D721Med (cell line): ENCODE data around the gene FAM118A.

Experiments used
- DNase-seq: peaks from one replicate; pipeline ENCODE4 v3.0.0; 2011; ENCODE audit warnings: low spot score; ENCODE audit not compliant: insufficient read length
- FAIRE-seq: peaks from 2 replicates; lab custom pipeline; 2011; peaks lifted over from hg19 to GRCh38; lab: Jason Lieb, UNC
- TF ChIP-seq, protein P1 (sequence below): IDR thresholded peaks from 2 replicates; pipeline ENCODE4 v1.5.1; 2012; ENCODE audit warnings: mild to moderate bottlenecking, control low read depth; ENCODE audit not compliant: insufficient read depth; ENCODE audit errors: missing control alignments

The FAM118A gene

DNA sequence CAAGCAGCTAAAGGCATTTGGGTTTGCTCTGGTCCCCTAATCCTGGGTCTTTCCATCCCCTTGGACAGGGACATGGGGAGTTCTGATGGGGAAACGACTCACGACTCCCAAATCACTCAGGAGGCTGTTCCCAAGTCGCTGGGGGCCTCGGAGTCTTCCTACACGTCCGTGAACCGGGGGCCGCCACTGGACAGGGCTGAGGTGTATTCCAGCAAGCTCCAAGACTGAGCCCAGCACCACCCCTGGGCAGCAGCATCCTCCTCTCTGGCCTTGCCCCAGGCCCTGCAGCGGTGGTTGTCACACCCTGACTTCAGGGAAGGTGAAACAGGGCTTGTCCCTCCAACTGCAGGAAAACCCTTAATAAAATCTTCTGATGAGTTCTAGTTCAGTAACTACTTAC lies 14.2 kb upstream of the FAM118A start:
- FAIRE-seq: no peak
- TF ChIP-seq, protein P1, sequence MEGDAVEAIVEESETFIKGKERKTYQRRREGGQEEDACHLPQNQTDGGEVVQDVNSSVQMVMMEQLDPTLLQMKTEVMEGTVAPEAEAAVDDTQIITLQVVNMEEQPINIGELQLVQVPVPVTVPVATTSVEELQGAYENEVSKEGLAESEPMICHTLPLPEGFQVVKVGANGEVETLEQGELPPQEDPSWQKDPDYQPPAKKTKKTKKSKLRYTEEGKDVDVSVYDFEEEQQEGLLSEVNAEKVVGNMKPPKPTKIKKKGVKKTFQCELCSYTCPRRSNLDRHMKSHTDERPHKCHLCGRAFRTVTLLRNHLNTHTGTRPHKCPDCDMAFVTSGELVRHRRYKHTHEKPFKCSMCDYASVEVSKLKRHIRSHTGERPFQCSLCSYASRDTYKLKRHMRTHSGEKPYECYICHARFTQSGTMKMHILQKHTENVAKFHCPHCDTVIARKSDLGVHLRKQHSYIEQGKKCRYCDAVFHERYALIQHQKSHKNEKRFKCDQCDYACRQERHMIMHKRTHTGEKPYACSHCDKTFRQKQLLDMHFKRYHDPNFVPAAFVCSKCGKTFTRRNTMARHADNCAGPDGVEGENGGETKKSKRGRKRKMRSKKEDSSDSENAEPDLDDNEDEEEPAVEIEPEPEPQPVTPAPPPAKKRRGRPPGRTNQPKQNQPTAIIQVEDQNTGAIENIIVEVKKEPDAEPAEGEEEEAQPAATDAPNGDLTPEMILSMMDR: no peak
- no peak for DNase-seq

DNA sequence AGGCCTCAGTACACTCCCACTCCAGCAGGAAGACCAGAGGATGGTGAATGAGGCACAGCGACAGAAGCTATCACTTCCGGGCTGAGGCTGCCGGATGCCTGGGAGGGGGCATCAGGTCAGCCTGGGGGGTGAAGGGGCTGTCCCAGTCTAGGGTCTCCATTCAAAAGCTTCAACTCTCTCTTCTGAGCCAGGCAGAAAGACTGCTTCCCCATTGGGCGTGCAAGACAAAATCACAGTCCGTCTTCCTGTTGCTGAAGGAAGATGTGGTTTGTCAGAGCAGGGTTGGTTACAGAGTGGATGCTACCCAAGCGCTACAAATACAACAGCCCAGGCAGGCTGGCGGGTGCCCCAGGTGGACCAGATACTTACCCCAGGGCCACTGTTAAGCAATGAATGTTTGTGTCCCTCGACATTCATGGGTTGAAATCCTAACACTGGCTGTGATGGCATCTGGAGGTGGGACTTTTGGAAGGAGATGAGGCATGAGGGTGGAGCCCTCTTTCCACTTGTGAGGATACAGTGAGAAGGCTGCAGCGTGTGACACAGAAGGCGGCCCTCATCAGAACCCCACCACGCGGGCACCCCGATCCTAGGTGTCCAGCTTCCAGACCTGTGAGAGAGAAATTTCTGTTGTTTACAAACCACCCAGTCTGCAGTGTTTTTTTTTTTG lies 13.0 kb upstream of the FAM118A start:
- DNase-seq (no peak), FAIRE-seq (no peak)
- TF ChIP-seq, protein P1: no peak

DNA sequence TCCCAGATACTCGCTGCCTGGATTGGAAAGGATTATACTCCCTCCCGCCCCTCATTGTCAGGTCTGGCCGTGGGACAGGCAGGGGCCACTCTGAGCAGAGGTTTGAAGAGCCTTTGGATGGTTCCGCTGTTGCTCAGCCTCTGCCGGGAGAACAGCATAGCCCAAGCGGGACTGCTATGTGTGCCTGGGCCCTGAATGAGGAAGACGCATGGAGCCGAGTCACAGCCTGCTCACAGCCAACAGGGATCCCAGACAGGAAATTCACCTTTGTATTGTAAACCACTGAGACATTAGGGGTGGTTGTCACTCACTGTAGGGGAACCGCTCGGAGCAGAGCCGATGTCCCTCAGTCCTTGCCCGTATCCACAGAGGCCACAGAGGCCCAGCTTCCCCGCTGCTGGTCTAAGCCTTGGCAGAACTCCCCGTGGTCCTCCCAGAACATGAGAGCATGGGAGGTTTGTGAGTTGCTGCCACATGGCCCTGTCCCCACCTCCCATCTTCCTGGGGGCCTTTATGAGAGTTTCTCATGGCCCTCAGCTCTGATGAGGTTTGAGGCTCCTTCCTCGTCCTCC lies 10.7 kb upstream of the FAM118A start:
- no peak for FAIRE-seq
- TF ChIP-seq, protein P1: no peak
- no peak for DNase-seq

DNA sequence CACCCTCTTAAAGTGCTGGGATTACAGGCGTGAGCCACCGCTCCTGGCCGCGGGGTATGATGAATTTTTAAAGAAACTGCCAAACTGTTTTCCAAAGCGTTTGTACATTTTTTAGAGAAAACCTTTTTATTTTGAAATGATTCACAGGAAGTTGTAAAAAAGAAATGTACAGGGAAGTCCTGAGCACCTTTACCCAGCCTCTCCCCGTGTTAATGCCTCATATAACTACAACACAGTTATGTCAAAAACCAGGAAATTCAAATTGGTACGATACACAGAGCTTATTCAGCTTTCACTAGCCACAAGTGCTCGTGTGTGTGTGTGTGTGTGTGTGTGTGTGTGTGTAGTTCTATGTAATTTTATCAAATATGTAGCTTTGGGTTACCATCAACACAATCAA lies 7.0 kb upstream of the FAM118A start:
- DNase-seq: no peak
- FAIRE-seq: no peak
- TF ChIP-seq, protein P1: no peak

DNA sequence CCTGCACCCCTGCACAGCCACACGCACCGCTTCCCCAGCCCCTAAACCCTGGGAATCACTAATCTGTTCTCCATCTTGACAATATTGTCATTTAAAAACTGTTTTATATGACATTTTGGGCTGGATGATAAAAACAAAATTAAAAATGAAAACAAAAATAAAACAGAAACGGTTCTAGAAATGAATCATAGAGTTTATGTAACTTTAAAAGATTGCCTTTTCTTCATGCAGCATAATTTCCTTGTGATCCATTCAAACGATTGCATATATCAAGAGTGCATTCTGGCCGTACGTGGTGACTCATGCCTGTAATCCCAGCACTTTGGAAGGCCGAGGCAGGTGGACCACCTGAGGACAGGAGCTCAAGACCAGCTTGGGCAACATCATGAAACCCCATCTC lies 6.6 kb upstream of the FAM118A start:
- TF ChIP-seq, protein P1: no peak
- no peak for DNase-seq
- no peak for FAIRE-seq

DNA sequence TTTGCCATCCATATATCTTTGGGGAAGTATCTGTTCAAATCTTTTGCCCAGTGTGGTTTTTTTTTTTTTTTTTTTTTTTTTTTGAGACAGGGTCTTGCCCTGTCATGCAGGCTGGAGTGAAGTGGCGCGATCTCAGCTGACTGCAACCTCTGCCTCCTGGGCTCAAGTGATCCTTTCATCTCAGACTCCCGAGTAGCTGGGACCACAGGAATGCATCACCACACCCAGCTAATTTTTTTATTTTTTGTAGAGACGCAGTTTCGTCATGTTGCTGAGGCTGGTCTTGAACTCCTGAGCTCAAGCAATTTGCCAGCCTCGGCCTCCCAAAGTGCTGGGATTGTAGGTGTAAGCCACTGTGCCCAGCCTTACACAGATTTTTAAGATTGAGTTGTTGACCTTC lies 4.8 kb upstream of the FAM118A start:
- TF ChIP-seq, protein P1: no peak
- FAIRE-seq (no peak), DNase-seq (no peak)

DNA sequence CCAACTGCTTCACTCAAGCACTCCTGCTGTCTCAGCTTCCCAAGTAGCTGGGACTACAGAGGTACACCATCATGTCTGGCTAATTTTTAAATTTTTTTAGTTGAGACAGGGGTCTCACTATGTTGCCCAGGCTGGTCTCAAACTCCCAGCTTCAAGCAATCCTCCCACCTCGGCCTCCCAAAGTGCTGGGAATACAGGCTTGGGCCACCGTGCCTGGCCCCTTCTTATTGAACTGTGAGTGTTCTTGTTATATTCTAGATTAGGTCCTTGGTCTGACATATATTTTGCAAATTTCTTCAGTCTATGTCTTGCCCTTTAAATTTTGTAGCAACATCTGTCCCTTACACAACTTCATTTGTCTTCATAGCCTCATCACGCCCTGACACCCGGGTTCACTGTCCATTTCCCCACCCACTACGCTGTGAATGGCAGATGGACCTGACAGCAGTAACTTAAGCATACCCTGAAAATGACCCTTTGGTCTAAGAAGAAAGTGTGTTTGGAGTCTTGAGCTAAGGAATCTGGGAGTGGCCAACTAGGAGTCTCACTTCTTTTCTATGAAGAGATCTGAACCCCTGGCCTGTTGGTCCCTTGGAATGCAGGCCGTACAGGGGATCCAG lies 4.2 kb upstream of the FAM118A start:
- DNase-seq (no peak), FAIRE-seq (no peak)
- TF ChIP-seq, protein P1: no peak
